Nephron progenitor cell (in vitro differentiated cells): ENCODE data around the gene RFC3.
A peak's percentile ranks its signal among the peaks of the same experiment; 100 is the strongest.

Experiments
- DNase-seq: peaks from one replicate; pipeline ENCODE4 v3.0.0; 2021
- H3K27ac Mint-ChIP-seq: 2 replicates; pipeline ENCODE4 v1.8.0; 2021; ENCODE audit warnings: mild to moderate bottlenecking, moderate library complexity, mixed read lengths
- H3K27me3 Mint-ChIP-seq: 2 replicates; pipeline ENCODE4 v1.8.0; 2021; ENCODE audit warnings: mild to moderate bottlenecking, low read depth, mixed read lengths; ENCODE audit not compliant: poor library complexity
- H3K36me3 Mint-ChIP-seq: 2 replicates; pipeline ENCODE4 v1.8.0; 2021; ENCODE audit warnings: low read depth, mixed read lengths
- H3K4me1 Mint-ChIP-seq: 2 replicates; pipeline ENCODE4 v1.8.0; 2021; ENCODE audit warnings: mixed read lengths
- H3K4me3 Mint-ChIP-seq: 2 replicates; pipeline ENCODE4 v1.8.0; 2021; ENCODE audit warnings: mild to moderate bottlenecking, moderate library complexity, mixed read lengths
- H3K9me3 Mint-ChIP-seq: 2 replicates; pipeline ENCODE4 v1.8.0; 2021; ENCODE audit warnings: mild to moderate bottlenecking, moderate library complexity, mixed read lengths
- TF ChIP-seq, protein P1 (sequence below): fragments of 200-600 bp; sonication (generic); IDR thresholded peaks from 2 replicates; pipeline ENCODE4 v1.5.0; 2021; ENCODE audit warnings: antibody characterized with exemption

The RFC3 gene

DNA sequence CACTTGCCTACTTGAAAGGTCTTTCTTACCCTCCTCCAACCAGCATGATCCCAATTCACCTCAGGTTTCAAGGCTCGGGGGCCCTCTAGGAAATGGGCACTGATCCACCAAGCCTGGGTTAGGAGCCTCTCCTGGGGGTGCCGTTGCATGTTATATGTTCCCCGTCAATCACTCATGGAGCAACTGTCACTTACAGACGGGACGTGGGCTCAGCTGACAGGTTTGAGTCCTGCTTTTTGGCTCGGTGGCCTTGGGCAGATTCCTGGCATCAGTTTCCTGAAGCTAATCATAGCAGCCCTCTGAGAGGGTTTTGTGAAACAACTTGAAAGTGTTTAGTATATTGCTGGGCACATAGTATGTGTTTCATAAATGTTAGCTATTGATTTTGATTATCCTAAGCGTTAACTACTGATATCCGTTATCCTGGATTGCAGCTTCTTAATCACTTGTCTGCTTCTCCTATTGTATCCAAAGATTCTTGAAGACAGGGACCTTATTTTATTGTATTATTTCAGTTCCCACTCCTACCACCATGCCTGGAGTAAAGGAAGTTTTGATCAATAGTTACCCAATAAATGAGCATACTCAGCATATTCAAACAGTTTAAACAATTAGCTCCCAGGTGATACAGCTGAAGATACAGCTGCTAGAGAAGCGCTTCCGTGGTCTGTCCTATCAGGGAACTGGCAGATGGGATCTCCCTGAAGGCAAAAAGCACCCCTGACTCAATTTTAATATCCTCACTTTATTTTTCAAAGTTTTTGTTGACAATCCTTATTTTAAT is 57.9 kb downstream of the RFC3 start:
- peaks cover 37% of the 10 kb centered on the region for H3K36me3 Mint-ChIP-seq
- H3K4me1 Mint-ChIP-seq, result no peaks in the 10 kb centered on the region
- H3K27me3 Mint-ChIP-seq, result no peaks in the 10 kb centered on the region
- no peak overlapping the region for H3K27ac Mint-ChIP-seq
- DNase-seq, result no peak
- H3K9me3 Mint-ChIP-seq, result peaks cover 6% of the 10 kb centered on the region
- TF ChIP-seq, protein P1, sequence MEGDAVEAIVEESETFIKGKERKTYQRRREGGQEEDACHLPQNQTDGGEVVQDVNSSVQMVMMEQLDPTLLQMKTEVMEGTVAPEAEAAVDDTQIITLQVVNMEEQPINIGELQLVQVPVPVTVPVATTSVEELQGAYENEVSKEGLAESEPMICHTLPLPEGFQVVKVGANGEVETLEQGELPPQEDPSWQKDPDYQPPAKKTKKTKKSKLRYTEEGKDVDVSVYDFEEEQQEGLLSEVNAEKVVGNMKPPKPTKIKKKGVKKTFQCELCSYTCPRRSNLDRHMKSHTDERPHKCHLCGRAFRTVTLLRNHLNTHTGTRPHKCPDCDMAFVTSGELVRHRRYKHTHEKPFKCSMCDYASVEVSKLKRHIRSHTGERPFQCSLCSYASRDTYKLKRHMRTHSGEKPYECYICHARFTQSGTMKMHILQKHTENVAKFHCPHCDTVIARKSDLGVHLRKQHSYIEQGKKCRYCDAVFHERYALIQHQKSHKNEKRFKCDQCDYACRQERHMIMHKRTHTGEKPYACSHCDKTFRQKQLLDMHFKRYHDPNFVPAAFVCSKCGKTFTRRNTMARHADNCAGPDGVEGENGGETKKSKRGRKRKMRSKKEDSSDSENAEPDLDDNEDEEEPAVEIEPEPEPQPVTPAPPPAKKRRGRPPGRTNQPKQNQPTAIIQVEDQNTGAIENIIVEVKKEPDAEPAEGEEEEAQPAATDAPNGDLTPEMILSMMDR, result no peak
- no peak overlapping the region for H3K4me3 Mint-ChIP-seq

DNA sequence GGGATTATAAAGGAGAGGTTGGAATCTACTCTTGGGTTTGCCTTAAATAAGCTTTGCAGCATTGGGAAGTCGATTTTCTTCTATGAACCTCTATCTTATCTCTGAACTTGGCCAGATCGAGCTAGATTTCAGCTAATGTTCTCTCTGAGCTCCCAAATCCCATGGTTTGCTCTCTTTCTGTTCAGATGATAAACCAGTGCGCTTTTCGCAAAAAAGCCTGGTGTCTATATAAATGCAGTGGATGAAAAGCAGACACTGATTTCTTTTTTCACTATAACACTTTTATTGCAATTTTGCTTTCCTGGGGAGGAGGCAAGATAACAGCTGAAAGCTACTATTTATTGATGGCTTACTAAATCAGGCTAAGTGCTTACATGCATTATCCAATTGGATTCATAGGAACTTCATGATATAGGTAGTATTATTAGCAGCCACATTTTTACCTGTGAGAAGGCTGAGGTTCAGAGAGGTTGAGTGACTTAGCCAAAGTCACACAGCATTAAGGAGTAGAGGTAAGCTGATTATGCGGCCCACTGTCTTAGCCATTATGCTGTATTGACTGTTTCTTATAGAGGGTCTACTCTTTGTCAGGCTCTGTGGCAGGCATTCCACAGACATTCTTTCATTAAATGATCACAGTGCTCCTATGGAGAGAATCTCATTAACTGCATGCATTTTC is 58.9 kb downstream of the RFC3 start:
- no peaks in the 10 kb centered on the region for H3K4me1 Mint-ChIP-seq
- no peak overlapping the region for H3K4me3 Mint-ChIP-seq
- H3K9me3 Mint-ChIP-seq, result peaks cover 6% of the 10 kb centered on the region
- no peaks in the 10 kb centered on the region for H3K27me3 Mint-ChIP-seq
- DNase-seq, result no peak
- H3K36me3 Mint-ChIP-seq, result peaks cover 45% of the 10 kb centered on the region
- TF ChIP-seq, protein P1, result no peak
- no peak overlapping the region for H3K27ac Mint-ChIP-seq

GRCh38 chr13:33879118-33879517 is 61.2 kb downstream of the RFC3 start:
- H3K4me3 Mint-ChIP-seq, result no peak overlapping the region
- H3K9me3 Mint-ChIP-seq, result peaks cover 6% of the 10 kb centered on the region
- H3K27me3 Mint-ChIP-seq, result no peaks in the 10 kb centered on the region
- DNase-seq, result no peak
- peaks cover 43% of the 10 kb centered on the region for H3K36me3 Mint-ChIP-seq
- no peaks in the 10 kb centered on the region for H3K4me1 Mint-ChIP-seq
- TF ChIP-seq, protein P1, result no peak
- H3K27ac Mint-ChIP-seq, result no peak overlapping the region

GRCh38 chr13:33882804-33883203 is 64.9 kb downstream of the RFC3 start:
- DNase-seq, result no peak
- Mint-ChIP-seq H3K27ac (no peak overlapping the region), H3K4me1 (no peaks in the 10 kb centered on the region), H3K9me3 (peaks cover 16% of the 10 kb centered on the region), H3K27me3 (no peaks in the 10 kb centered on the region), H3K4me3 (no peak overlapping the region), H3K36me3 (peaks cover 52% of the 10 kb centered on the region)
- TF ChIP-seq, protein P1, result no peak

DNA sequence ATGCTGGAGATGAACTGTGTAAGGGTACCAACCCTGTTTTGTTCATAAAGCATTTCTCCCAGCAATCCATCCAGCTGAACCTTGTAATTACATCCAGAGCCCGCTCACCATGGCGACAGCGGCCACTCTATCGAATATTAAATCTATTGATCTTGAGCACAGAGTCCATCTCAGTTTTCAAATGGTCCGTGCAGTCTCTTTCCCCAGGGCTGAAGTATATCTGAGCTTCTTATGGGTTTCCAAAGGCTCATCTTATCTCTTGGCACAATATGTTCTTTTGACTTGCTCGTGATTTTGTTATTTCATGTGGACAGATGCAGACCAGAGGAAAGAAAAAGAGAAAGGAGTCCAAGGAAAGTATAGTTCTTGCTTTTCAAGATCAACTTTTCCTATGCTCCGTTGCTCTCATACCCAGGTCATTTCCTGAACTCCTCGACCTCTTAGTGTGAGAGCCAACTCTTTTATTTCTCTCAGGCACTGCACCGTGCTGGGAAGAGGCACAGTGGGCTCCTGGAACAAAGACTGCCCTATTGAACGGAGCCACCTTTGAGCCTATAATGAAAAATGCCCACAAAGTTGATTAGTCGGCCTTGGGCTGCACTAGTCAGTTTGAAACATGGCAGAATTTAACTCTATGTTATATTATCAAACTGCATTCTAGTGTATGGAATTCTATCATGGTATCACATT is 66.7 kb downstream of the RFC3 start:
- H3K36me3 Mint-ChIP-seq, result peaks cover 48% of the 10 kb centered on the region
- no peak overlapping the region for H3K4me3 Mint-ChIP-seq
- H3K27me3 Mint-ChIP-seq, result no peaks in the 10 kb centered on the region
- H3K9me3 Mint-ChIP-seq, result peaks cover 19% of the 10 kb centered on the region
- no peak for DNase-seq
- H3K4me1 Mint-ChIP-seq, result no peaks in the 10 kb centered on the region
- TF ChIP-seq, protein P1, result no peak
- peak overlapping the region; percentile 24 for H3K27ac Mint-ChIP-seq
